Liver (tissue), 9 donors: ENCODE measurements around the gene NDUFAF5. TPM values are rescaled to one million over a fixed set of nuclear protein-coding genes. Genes with fewer than 3 reads are reported as not detected.

Experiments used
- DNase-seq: peaks from one replicate; pipeline ENCODE4 v3.0.0-alpha.2; 2017; ENCODE audit warnings: low spot score
- H3K27ac ChIP-seq, 2 donors: one replicate each; pipeline ENCODE4 v1.7.0; 2013; ENCODE audit warnings: inconsistent platforms in 2 of 2, low read length in 2 of 2, control low read depth in 1 of 2, low read depth in 1 of 2, mild to moderate bottlenecking in 1 of 2
- H3K27me3 ChIP-seq, 4 donors: one replicate each; pipeline versions ENCODE4 v1.6.1 to v1.7.0; 2013; ENCODE audit warnings: low read length in 3 of 4, inconsistent platforms in 1 of 4, mild to moderate bottlenecking in 1 of 4, moderate library complexity in 1 of 4; ENCODE audit not compliant: control insufficient read depth in 4 of 4, insufficient read depth in 4 of 4
- H3K36me3 ChIP-seq, 4 donors: one replicate each; pipeline versions ENCODE4 v1.6.1 to v1.7.0; 2013; ENCODE audit warnings: low read length in 3 of 4, mild to moderate bottlenecking in 3 of 4, low read depth in 1 of 4, moderate library complexity in 1 of 4; ENCODE audit not compliant: control insufficient read depth in 4 of 4, insufficient read depth in 3 of 4
- H3K4me1 ChIP-seq, 4 donors: one replicate each; pipeline versions ENCODE4 v1.6.1 to v1.7.0; 2013; ENCODE audit warnings: low read length in 3 of 4, mild to moderate bottlenecking in 3 of 4, moderate library complexity in 1 of 4; ENCODE audit not compliant: control insufficient read depth in 4 of 4, insufficient read depth in 4 of 4
- H3K4me3 ChIP-seq, 3 donors: one replicate each; pipeline versions ENCODE4 v1.6.1 to v1.7.0; 2013; ENCODE audit warnings: low read length in 3 of 3, control low read depth in 1 of 3, low read depth in 1 of 3, mild to moderate bottlenecking in 1 of 3
- H3K9ac ChIP-seq, 2 donors: one replicate each; pipeline ENCODE4 v1.7.0; 2013; ENCODE audit warnings: low read length in 2 of 2, mild to moderate bottlenecking in 2 of 2, moderate library complexity in 2 of 2, control low read depth in 1 of 2, low read depth in 1 of 2
- H3K9me3 ChIP-seq, 4 donors: one replicate each; pipeline versions ENCODE4 v1.6.1 to v1.7.0; 2013; ENCODE audit warnings: low read length in 3 of 4; ENCODE audit not compliant: control insufficient read depth in 4 of 4
- ATF3 ChIP-seq: IDR thresholded peaks from 2 replicates; pipeline ENCODE4 v1.6.1; 2016; ENCODE audit warnings: antibody characterized with exemption
- CTCF ChIP-seq: fragments of 150-350 bp; IDR thresholded peaks from 2 replicates; pipeline ENCODE4 v1.5.1; 2017; ENCODE audit warnings: improper control_type of control experiment, low read depth, low read length; ENCODE audit not compliant: missing input control
- EGR1 ChIP-seq, 2 donors: IDR thresholded peaks; 2 replicates each; pipeline ENCODE4 v1.6.1; 2016 to 2018; ENCODE audit warnings: antibody characterized with exemption in 2 of 2, low read depth in 2 of 2
- FOXA1 ChIP-seq: IDR thresholded peaks from 2 replicates; pipeline ENCODE4 v1.6.1; 2016; ENCODE audit warnings: antibody characterized with exemption
- FOXA2 ChIP-seq: IDR thresholded peaks from 2 replicates; pipeline ENCODE4 v1.6.1; 2016; ENCODE audit warnings: antibody characterized with exemption
- GABPA ChIP-seq, 2 donors: IDR thresholded peaks in 1 of 2; conservative IDR thresholded peaks in 1 of 2; 2 replicates each; pipeline ENCODE4 v1.6.1; 2016; ENCODE audit warnings: antibody characterized with exemption in 2 of 2, mild to moderate bottlenecking in 1 of 2, moderate library complexity in 1 of 2
- HNF4A ChIP-seq, 2 donors: conservative IDR thresholded peaks; 2 replicates each; pipeline ENCODE4 v1.6.1; 2016; ENCODE audit warnings: antibody characterized with exemption in 2 of 2, mild to moderate bottlenecking in 2 of 2
- HNF4G ChIP-seq: IDR thresholded peaks from 2 replicates; pipeline ENCODE4 v1.6.1; 2016; ENCODE audit warnings: antibody characterized with exemption
- JUND ChIP-seq, 2 donors: IDR thresholded peaks; 2 replicates each; pipeline ENCODE4 v1.6.1; 2016; ENCODE audit warnings: antibody characterized with exemption in 2 of 2
- MAX ChIP-seq: IDR thresholded peaks from 2 replicates; pipeline ENCODE4 v1.6.1; 2016; ENCODE audit warnings: antibody characterized with exemption
- NR2F2 ChIP-seq: IDR thresholded peaks from 2 replicates; pipeline ENCODE4 v1.6.1; 2016; ENCODE audit warnings: antibody characterized with exemption
- REST ChIP-seq: IDR thresholded peaks from 2 replicates; pipeline ENCODE4 v1.6.1; 2016; ENCODE audit warnings: antibody characterized with exemption, mild to moderate bottlenecking
- RXRA ChIP-seq, 2 donors: IDR thresholded peaks; 2 replicates each; pipeline ENCODE4 v1.6.1; 2017 to 2018; ENCODE audit warnings: antibody characterized with exemption in 2 of 2, mild to moderate bottlenecking in 1 of 2
- SP1 ChIP-seq: IDR thresholded peaks from 2 replicates; pipeline ENCODE4 v1.6.1; 2018; ENCODE audit warnings: antibody characterized with exemption, mild to moderate bottlenecking
- TAF1 ChIP-seq: conservative IDR thresholded peaks from 2 replicates; pipeline ENCODE4 v1.6.1; 2016; ENCODE audit warnings: antibody characterized with exemption, mild to moderate bottlenecking
- YY1 ChIP-seq: IDR thresholded peaks from 2 replicates; pipeline ENCODE4 v1.6.1; 2016; ENCODE audit warnings: antibody characterized with exemption, mild to moderate bottlenecking
- ZBTB33 ChIP-seq: IDR thresholded peaks from 2 replicates; pipeline ENCODE4 v1.6.1; 2016; ENCODE audit warnings: antibody characterized with exemption
- WGBS: extraction: QIAGEN DNeasy Blood & Tissue Kit; methylation state at CpG from one replicate; pipeline ENCODE4 v1.1.7; 2013; 5-methylcytosine and 5-hydroxymethylcytosine counted together
- polyA plus RNA-seq, 2 donors: library from polyadenylated mRNA; stranded (reverse) in 1 of 2; unstranded in 1 of 2; fragments of 200-250 nt in 1 of 2; fragments of >200 nt in 1 of 2; fragmentation: Nextera tagmentation in 1 of 2; extraction: Ambion mirVana in 1 of 2; gene quantifications; one replicate each; pipeline versions ENCODE4 v1.2.1 to v1.2.3, GENCODE V29; 2013 to 2015
- total RNA-seq, 2 donors: library from RNA; depleted of rRNA; stranded (reverse); fragments of >200 nt; gene quantifications; one replicate each; pipeline ENCODE4 v1.2.3, GENCODE V29; 2014
- donor health status: healthy.
- donor health status: healthy.
- donor health status: healthy.
- donor health status: healthy.
- donor health status: healthy.

NDUFAF5 gene
- total and polyA plus RNA-seq, 4 donors: 6.6 to 15.9 (median 12.3) TPM

GRCh38 chr20:13857961-13858360, 73.1 kb downstream of the NDUFAF5 start:
- H3K36me3 ChIP-seq: no peaks in the 10 kb centered on the region
- WGBS: 95% methylated on average over 7 of the region's 7 CpGs
- TF ChIP-seq GABPA (IDR thresholded peaks at IDR 0.05 in 1 of 2, conservative IDR thresholded peaks at IDR 0.05 in 1 of 2) (no peak), SP1 (no peak), NR2F2 (no peak), FOXA2 (no peak), RXRA (IDR thresholded peaks at IDR 0.05) (no peak), ATF3 (no peak), REST (no peak), YY1 (no peak), HNF4G (no peak), CTCF (no peak), EGR1 (IDR thresholded peaks at IDR 0.05; ENCODE audit: low read depth in 2 of 2) (no peak), HNF4A (conservative IDR thresholded peaks at IDR 0.05) (no peak)
- H3K27me3 ChIP-seq: no peaks in the 10 kb centered on the region
- DNase-seq: no peak
- no peaks in the 10 kb centered on the region for H3K9me3 ChIP-seq
- H3K9ac ChIP-seq: no peak overlapping the region
- no peak overlapping the region for H3K27ac ChIP-seq
- no peak overlapping the region for H3K4me3 ChIP-seq
- peaks cover 0 to 5% (median 0%) of the 10 kb centered on the region in 4 donors for H3K4me1 ChIP-seq

- WGBS: 97% methylated on average over 5 of the region's 5 CpGs
- no peak overlapping the region for H3K27ac ChIP-seq
These were observed 73.6 kb downstream of the NDUFAF5 start for GRCh38 chr20:13858439-13858838.

More at GRCh38 chr20:13858439-13858838, 73.6 kb downstream of the NDUFAF5 start:
- Histone ChIP-seq H3K4me1 (peaks cover 0 to 5% (median 0%) of the 10 kb centered on the region in 4 donors), H3K36me3 (no peaks in the 10 kb centered on the region), H3K9ac (no peak overlapping the region), H3K4me3 (no peak overlapping the region), H3K9me3 (no peaks in the 10 kb centered on the region), H3K27me3 (no peaks in the 10 kb centered on the region)
- DNase-seq: no peak
- TF ChIP-seq TAF1 (no peak), GABPA (IDR thresholded peaks at IDR 0.05 in 1 of 2, conservative IDR thresholded peaks at IDR 0.05 in 1 of 2) (no peak), FOXA1 (no peak), ZBTB33 (no peak), HNF4A (conservative IDR thresholded peaks at IDR 0.05) (no peak), NR2F2 (no peak), REST (no peak), YY1 (no peak), EGR1 (IDR thresholded peaks at IDR 0.05; ENCODE audit: low read depth in 2 of 2) (no peak), MAX (no peak), RXRA (IDR thresholded peaks at IDR 0.05) (no peak), ATF3 (no peak), HNF4G (no peak), JUND (IDR thresholded peaks at IDR 0.05) (no peak), SP1 (no peak)
